ENCODE data around the gene HLA-DQA1.
"Not testable (repeated sequence)": the region's sequence is repeated elsewhere in the genome, so short reads cannot be mapped to it uniquely, and the experiment has no call there.

DNA sequence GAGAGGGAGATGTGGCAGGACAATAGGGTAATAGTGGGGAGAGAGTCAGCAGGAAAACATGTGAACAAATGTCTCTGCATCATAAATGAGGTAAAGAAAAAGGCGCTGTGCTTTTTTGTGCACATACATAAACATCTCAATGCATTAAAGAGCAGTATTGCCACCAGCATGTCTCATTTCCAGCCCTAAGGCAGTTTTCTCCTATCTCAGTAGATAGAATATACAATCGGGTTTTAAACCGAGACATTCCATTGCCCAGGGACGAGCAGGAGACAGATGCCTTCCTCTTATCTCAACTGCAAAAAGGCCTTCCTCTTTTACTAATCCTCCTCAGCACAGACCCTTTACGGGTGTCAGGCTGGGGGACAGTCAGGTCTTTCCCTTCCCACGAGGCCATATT, 20.1 kb downstream of the HLA-DQA1 start:
- TF ChIP-seq, protein P1, sequence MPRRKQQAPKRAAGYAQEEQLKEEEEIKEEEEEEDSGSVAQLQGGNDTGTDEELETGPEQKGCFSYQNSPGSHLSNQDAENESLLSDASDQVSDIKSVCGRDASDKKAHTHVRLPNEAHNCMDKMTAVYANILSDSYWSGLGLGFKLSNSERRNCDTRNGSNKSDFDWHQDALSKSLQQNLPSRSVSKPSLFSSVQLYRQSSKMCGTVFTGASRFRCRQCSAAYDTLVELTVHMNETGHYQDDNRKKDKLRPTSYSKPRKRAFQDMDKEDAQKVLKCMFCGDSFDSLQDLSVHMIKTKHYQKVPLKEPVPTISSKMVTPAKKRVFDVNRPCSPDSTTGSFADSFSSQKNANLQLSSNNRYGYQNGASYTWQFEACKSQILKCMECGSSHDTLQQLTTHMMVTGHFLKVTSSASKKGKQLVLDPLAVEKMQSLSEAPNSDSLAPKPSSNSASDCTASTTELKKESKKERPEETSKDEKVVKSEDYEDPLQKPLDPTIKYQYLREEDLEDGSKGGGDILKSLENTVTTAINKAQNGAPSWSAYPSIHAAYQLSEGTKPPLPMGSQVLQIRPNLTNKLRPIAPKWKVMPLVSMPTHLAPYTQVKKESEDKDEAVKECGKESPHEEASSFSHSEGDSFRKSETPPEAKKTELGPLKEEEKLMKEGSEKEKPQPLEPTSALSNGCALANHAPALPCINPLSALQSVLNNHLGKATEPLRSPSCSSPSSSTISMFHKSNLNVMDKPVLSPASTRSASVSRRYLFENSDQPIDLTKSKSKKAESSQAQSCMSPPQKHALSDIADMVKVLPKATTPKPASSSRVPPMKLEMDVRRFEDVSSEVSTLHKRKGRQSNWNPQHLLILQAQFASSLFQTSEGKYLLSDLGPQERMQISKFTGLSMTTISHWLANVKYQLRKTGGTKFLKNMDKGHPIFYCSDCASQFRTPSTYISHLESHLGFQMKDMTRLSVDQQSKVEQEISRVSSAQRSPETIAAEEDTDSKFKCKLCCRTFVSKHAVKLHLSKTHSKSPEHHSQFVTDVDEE (CRISPR knock-in tag; IDR thresholded peaks at IDR 0.05), result not testable (repeated sequence)
- TF ChIP-seq, protein P2, sequence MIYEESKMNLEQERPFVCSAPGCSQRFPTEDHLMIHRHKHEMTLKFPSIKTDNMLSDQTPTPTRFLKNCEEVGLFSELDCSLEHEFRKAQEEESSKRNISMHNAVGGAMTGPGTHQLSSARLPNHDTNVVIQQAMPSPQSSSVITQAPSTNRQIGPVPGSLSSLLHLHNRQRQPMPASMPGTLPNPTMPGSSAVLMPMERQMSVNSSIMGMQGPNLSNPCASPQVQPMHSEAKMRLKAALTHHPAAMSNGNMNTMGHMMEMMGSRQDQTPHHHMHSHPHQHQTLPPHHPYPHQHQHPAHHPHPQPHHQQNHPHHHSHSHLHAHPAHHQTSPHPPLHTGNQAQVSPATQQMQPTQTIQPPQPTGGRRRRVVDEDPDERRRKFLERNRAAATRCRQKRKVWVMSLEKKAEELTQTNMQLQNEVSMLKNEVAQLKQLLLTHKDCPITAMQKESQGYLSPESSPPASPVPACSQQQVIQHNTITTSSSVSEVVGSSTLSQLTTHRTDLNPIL (CRISPR knock-in tag; IDR thresholded peaks at IDR 0.05; ENCODE audit: low read depth), result not testable (repeated sequence)
- TF ChIP-seq ZFP3 (CRISPR knock-in tag; IDR thresholded peaks at IDR 0.05); BACH2 (CRISPR knock-in tag; IDR thresholded peaks at IDR 0.05; ENCODE audit: borderline replicate concordance); ZNF8 (CRISPR knock-in tag; IDR thresholded peaks at IDR 0.05); ESRRG (CRISPR knock-in tag; IDR thresholded peaks at IDR 0.05); ZFP30 (CRISPR knock-in tag; IDR thresholded peaks at IDR 0.05); ARNTL (CRISPR knock-in tag; IDR thresholded peaks at IDR 0.05; ENCODE audit: borderline replicate concordance, low read depth): not testable (repeated sequence)
- TF ChIP-seq, protein P3, sequence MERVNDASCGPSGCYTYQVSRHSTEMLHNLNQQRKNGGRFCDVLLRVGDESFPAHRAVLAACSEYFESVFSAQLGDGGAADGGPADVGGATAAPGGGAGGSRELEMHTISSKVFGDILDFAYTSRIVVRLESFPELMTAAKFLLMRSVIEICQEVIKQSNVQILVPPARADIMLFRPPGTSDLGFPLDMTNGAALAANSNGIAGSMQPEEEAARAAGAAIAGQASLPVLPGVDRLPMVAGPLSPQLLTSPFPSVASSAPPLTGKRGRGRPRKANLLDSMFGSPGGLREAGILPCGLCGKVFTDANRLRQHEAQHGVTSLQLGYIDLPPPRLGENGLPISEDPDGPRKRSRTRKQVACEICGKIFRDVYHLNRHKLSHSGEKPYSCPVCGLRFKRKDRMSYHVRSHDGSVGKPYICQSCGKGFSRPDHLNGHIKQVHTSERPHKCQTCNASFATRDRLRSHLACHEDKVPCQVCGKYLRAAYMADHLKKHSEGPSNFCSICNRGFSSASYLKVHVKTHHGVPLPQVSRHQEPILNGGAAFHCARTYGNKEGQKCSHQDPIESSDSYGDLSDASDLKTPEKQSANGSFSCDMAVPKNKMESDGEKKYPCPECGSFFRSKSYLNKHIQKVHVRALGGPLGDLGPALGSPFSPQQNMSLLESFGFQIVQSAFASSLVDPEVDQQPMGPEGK (CRISPR knock-in tag; IDR thresholded peaks at IDR 0.05; ENCODE audit: borderline replicate concordance), result not testable (repeated sequence)
- TF ChIP-seq, protein P4, sequence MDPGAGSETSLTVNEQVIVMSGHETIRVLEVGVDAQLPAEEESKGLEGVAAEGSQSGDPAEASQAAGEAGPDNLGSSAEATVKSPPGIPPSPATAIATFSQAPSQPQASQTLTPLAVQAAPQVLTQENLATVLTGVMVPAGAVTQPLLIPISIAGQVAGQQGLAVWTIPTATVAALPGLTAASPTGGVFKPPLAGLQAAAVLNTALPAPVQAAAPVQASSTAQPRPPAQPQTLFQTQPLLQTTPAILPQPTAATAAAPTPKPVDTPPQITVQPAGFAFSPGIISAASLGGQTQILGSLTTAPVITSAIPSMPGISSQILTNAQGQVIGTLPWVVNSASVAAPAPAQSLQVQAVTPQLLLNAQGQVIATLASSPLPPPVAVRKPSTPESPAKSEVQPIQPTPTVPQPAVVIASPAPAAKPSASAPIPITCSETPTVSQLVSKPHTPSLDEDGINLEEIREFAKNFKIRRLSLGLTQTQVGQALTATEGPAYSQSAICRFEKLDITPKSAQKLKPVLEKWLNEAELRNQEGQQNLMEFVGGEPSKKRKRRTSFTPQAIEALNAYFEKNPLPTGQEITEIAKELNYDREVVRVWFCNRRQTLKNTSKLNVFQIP (CRISPR knock-in tag; IDR thresholded peaks at IDR 0.05; ENCODE audit: borderline replicate concordance, low read depth), result not testable (repeated sequence)

All from SK-N-SH treated with all-trans-retinoic acid at 6 μM for 48 hours (cell line).